Stimulated activated CD4-positive, alpha-beta T cell treated with anti-CD3 and anti-CD28 coated beads, Interleukin-12 subunit alpha, Interleukin-12 subunit beta, amount 100 ng/mL, for 24 hours (primary cell): ENCODE results near the gene FASTK.
A peak's percentile ranks its signal among the peaks of the same experiment; 100 is the strongest.
"Not testable (repeated sequence)": the region's sequence is repeated elsewhere in the genome, so short reads cannot be mapped to it uniquely, and the experiment has no call there.

Experiments used
- DNase-seq, 2 experiments: peaks; one replicate each; pipeline ENCODE4 v3.0.0-alpha.2; 2020; ENCODE audit warnings: low read depth in 2 of 2

FASTK gene

GRCh38 chr7:151047976-151048815, 32.4 kb downstream of the FASTK start, which contains the start of gene ASIC3:
ASIC3 (plus strand) TSS chr7:151048531; CDS start chr7:151048886, 355 bp downstream.
- DNase-seq = no peak

GRCh38 chr7:151046603-151047573, 33.7 kb downstream of the FASTK start:
- no peak for DNase-seq

GRCh38 chr7:151045967-151046366, 34.6 kb downstream of the FASTK start:
- no peak for DNase-seq

- no peak for DNase-seq
These were observed 35.3 kb downstream of the FASTK start for GRCh38 chr7:151045262-151045661.

- DNase-seq = no peak
These were observed 36.6 kb downstream of the FASTK start for GRCh38 chr7:151043959-151044358.

- DNase-seq = not testable (repeated sequence)
These were observed 37.2 kb downstream of the FASTK start for GRCh38 chr7:151043449-151043848.

GRCh38 chr7:151040616-151041375, 39.8 kb downstream of the FASTK start:
- DNase-seq = no peak

GRCh38 chr7:151039850-151040548, 40.6 kb downstream of the FASTK start:
- DNase-seq = no peak

GRCh38 chr7:151038951-151039849, 41.4 kb downstream of the FASTK start:
- peak; percentile 52 to 81 for DNase-seq

GRCh38 chr7:151035902-151036301, 44.7 kb downstream of the FASTK start:
- DNase-seq = no peak

GRCh38 chr7:151035026-151035717, 45.4 kb downstream of the FASTK start:
- no peak for DNase-seq

- no peak for DNase-seq
These were observed 46.1 kb downstream of the FASTK start for GRCh38 chr7:151034312-151035025.

GRCh38 chr7:151033864-151034249, 46.8 kb downstream of the FASTK start:
- no peak for DNase-seq

- no peak for DNase-seq
These were observed 47.4 kb downstream of the FASTK start for GRCh38 chr7:151032936-151033863.

- DNase-seq = no peak
These were observed 49.6 kb downstream of the FASTK start for GRCh38 chr7:151031011-151031410.

- no peak for DNase-seq
These were observed 51.6 kb downstream of the FASTK start for GRCh38 chr7:151028948-151029501.
